ENCODE data around the gene LY9.
"Not testable (repeated sequence)": the region's sequence is repeated elsewhere in the genome, so short reads cannot be mapped to it uniquely, and the experiment has no call there.

The LY9 gene

GRCh38 chr1:160780398-160780755 lies 15.6 kb upstream of the LY9 start:
- TF ChIP-seq MYC (IDR thresholded peaks at IDR 0.05; ENCODE audit: low read depth, low read length) = no peak
- TF ChIP-seq CTCF (IDR thresholded peaks at IDR 0.05; ENCODE audit: low read depth, low read length) = no peak
- no peak for TF ChIP-seq POLR2A (IDR thresholded peaks at IDR 0.05; ENCODE audit: extremely low read depth, insufficient read length)
- TF ChIP-seq MAX (IDR thresholded peaks at IDR 0.05; ENCODE audit: low read depth, low read length) = no peak
- H3K4me3 ChIP-seq (ENCODE audit: low read depth, low read length) = no peak overlapping the region
- DNase-seq (ENCODE audit: low read depth) = no peak

- TF ChIP-seq CTCF (IDR thresholded peaks at IDR 0.05; ENCODE audit: low read depth, low read length) (no peak), MYC (IDR thresholded peaks at IDR 0.05; ENCODE audit: low read depth, low read length) (no peak), MAX (IDR thresholded peaks at IDR 0.05; ENCODE audit: low read depth, low read length) (no peak), POLR2A (IDR thresholded peaks at IDR 0.05; ENCODE audit: extremely low read depth, insufficient read length) (no peak)
- no peak for DNase-seq (ENCODE audit: low read depth)
- H3K4me3 ChIP-seq (ENCODE audit: low read depth, low read length) = no peak overlapping the region
Measured at GRCh38 chr1:160781186-160781766, 14.7 kb upstream of the LY9 start.

- H3K4me3 ChIP-seq (ENCODE audit: low read depth, low read length) = no peak overlapping the region
- DNase-seq (ENCODE audit: low read depth) = no peak
- TF ChIP-seq POLR2A (IDR thresholded peaks at IDR 0.05; ENCODE audit: extremely low read depth, insufficient read length) (no peak), MAX (IDR thresholded peaks at IDR 0.05; ENCODE audit: low read depth, low read length) (no peak), MYC (IDR thresholded peaks at IDR 0.05; ENCODE audit: low read depth, low read length) (no peak)
Measured at GRCh38 chr1:160781914-160782689, 13.9 kb upstream of the LY9 start.

GRCh38 chr1:160782988-160783765 lies 12.8 kb upstream of the LY9 start:
- not testable (repeated sequence) for DNase-seq (ENCODE audit: low read depth); H3K4me3 ChIP-seq (ENCODE audit: low read depth, low read length)

GRCh38 chr1:160789051-160789701 lies 6.8 kb upstream of the LY9 start:
- no peak for DNase-seq (ENCODE audit: low read depth)
- no peak overlapping the region for H3K4me3 ChIP-seq (ENCODE audit: low read depth, low read length)
- TF ChIP-seq MYC (IDR thresholded peaks at IDR 0.05; ENCODE audit: low read depth, low read length) = no peak
- TF ChIP-seq CTCF (IDR thresholded peaks at IDR 0.05; ENCODE audit: low read depth, low read length) = no peak
- TF ChIP-seq POLR2A (IDR thresholded peaks at IDR 0.05; ENCODE audit: extremely low read depth, insufficient read length) = no peak

GRCh38 chr1:160789702-160790611 lies 6.0 kb upstream of the LY9 start:
- no peak overlapping the region for H3K4me3 ChIP-seq (ENCODE audit: low read depth, low read length)
- peak; percentile 35 for DNase-seq (ENCODE audit: low read depth)
- TF ChIP-seq POLR2A (IDR thresholded peaks at IDR 0.05; ENCODE audit: extremely low read depth, insufficient read length) = no peak
- TF ChIP-seq CTCF (IDR thresholded peaks at IDR 0.05; ENCODE audit: low read depth, low read length) = no peak
- TF ChIP-seq MYC (IDR thresholded peaks at IDR 0.05; ENCODE audit: low read depth, low read length) = 0 out of 2 replicates have a peak, but pooled peaks have one; percentile 32
- peak; percentile 68 for TF ChIP-seq MAX (IDR thresholded peaks at IDR 0.05; ENCODE audit: low read depth, low read length)

Data from NB4 (cell line).